HL-60 (cell line): ENCODE measurements around the gene DTL.

Source experiments
- GABPA ChIP-seq: IDR thresholded peaks from 2 replicates; pipeline ENCODE4 v1.6.1; 2012; ENCODE audit warnings: low read depth
- POLR2AphosphoS5 ChIP-seq: IDR thresholded peaks from 2 replicates; pipeline ENCODE4 v1.6.1; 2012; ENCODE audit warnings: low read depth
- SPI1 ChIP-seq: IDR thresholded peaks from 2 replicates; pipeline ENCODE4 v1.6.1; 2012; ENCODE audit warnings: low read depth, mild to moderate bottlenecking, borderline replicate concordance
- TF ChIP-seq, protein P1 (sequence below): IDR thresholded peaks from one replicate; pipeline ENCODE4 v1.5.1; 2011; ENCODE audit warnings: low read length, control low read depth, inconsistent platforms; ENCODE audit not compliant: insufficient read depth
- TF ChIP-seq, protein P2 (sequence below): IDR thresholded peaks from 2 replicates; pipeline ENCODE4 v1.6.1; 2012; ENCODE audit warnings: low read depth; ENCODE audit not compliant: insufficient replicate concordance

- TF ChIP-seq, protein P1, sequence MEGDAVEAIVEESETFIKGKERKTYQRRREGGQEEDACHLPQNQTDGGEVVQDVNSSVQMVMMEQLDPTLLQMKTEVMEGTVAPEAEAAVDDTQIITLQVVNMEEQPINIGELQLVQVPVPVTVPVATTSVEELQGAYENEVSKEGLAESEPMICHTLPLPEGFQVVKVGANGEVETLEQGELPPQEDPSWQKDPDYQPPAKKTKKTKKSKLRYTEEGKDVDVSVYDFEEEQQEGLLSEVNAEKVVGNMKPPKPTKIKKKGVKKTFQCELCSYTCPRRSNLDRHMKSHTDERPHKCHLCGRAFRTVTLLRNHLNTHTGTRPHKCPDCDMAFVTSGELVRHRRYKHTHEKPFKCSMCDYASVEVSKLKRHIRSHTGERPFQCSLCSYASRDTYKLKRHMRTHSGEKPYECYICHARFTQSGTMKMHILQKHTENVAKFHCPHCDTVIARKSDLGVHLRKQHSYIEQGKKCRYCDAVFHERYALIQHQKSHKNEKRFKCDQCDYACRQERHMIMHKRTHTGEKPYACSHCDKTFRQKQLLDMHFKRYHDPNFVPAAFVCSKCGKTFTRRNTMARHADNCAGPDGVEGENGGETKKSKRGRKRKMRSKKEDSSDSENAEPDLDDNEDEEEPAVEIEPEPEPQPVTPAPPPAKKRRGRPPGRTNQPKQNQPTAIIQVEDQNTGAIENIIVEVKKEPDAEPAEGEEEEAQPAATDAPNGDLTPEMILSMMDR: no peak
- TF ChIP-seq POLR2AphosphoS5 (no peak), GABPA (no peak), SPI1 (no peak)
- TF ChIP-seq, protein P2, sequence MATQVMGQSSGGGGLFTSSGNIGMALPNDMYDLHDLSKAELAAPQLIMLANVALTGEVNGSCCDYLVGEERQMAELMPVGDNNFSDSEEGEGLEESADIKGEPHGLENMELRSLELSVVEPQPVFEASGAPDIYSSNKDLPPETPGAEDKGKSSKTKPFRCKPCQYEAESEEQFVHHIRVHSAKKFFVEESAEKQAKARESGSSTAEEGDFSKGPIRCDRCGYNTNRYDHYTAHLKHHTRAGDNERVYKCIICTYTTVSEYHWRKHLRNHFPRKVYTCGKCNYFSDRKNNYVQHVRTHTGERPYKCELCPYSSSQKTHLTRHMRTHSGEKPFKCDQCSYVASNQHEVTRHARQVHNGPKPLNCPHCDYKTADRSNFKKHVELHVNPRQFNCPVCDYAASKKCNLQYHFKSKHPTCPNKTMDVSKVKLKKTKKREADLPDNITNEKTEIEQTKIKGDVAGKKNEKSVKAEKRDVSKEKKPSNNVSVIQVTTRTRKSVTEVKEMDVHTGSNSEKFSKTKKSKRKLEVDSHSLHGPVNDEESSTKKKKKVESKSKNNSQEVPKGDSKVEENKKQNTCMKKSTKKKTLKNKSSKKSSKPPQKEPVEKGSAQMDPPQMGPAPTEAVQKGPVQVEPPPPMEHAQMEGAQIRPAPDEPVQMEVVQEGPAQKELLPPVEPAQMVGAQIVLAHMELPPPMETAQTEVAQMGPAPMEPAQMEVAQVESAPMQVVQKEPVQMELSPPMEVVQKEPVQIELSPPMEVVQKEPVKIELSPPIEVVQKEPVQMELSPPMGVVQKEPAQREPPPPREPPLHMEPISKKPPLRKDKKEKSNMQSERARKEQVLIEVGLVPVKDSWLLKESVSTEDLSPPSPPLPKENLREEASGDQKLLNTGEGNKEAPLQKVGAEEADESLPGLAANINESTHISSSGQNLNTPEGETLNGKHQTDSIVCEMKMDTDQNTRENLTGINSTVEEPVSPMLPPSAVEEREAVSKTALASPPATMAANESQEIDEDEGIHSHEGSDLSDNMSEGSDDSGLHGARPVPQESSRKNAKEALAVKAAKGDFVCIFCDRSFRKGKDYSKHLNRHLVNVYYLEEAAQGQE: no peak
Observed at GRCh38 chr1:212104586-212105325, 69.2 kb downstream of the DTL start.
